Measurements from ENCODE around the gene TNFAIP8.

DNA sequence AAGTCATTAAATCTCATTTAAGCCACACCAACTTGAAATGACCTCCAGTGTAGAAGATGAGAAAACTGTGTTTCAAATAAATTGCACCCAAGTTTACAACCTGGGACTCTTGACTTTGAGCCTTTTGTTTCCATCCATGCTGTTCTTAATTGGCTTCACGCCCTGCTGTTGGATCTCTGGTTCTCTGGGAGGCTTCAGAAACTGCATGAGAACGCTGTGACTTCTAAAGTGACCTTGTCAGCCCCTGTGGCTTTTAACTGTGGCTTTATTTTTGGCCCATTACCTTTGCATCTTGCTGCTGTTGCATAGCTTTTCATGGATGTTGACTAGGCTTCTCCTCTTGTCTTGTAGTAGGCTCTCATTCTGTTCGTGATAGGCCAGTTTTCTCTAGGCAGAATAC is 29.3 kb downstream of the TNFAIP8 start:
- TF ChIP-seq, protein P1, sequence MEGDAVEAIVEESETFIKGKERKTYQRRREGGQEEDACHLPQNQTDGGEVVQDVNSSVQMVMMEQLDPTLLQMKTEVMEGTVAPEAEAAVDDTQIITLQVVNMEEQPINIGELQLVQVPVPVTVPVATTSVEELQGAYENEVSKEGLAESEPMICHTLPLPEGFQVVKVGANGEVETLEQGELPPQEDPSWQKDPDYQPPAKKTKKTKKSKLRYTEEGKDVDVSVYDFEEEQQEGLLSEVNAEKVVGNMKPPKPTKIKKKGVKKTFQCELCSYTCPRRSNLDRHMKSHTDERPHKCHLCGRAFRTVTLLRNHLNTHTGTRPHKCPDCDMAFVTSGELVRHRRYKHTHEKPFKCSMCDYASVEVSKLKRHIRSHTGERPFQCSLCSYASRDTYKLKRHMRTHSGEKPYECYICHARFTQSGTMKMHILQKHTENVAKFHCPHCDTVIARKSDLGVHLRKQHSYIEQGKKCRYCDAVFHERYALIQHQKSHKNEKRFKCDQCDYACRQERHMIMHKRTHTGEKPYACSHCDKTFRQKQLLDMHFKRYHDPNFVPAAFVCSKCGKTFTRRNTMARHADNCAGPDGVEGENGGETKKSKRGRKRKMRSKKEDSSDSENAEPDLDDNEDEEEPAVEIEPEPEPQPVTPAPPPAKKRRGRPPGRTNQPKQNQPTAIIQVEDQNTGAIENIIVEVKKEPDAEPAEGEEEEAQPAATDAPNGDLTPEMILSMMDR (conservative IDR thresholded peaks at IDR 0.05), result no peak
- no peak for TF ChIP-seq EZH2 (IDR thresholded peaks at IDR 0.05; ENCODE audit: low read depth)
